Measurements from ENCODE around the gene PLXDC2.

PLXDC2 gene

GRCh38 chr10:19791032-19791431 lies 25.2 kb upstream of the PLXDC2 start:
- no peak for TF ChIP-seq ZNF561 (tag by site-specific recombination; IDR thresholded peaks at IDR 0.05; ENCODE audit: borderline replicate concordance)
- TF ChIP-seq ZNF341 (tag by site-specific recombination; IDR thresholded peaks at IDR 0.05; ENCODE audit: low read depth) = no peak
- no peak for TF ChIP-seq ZNF621 (tag by site-specific recombination; IDR thresholded peaks at IDR 0.05)
- no peaks in the 10 kb centered on the region for H3K9me3 ChIP-seq (ENCODE audit: control insufficient read depth, insufficient read depth, low read depth, low read length)
- CTCF ChIA-PET = interaction anchor here (0.5 to 0.6 kb wide), 2 partner anchors 394 to 660 kb away, joined by 3 read pairs; no protein-coding TSS in a partner anchor
- no peaks in the 10 kb centered on the region for H3K36me3 ChIP-seq (ENCODE audit: control insufficient read depth in 2 of 2, insufficient read depth in 1 of 2, low read length in 2 of 2)
- no peak overlapping the region for H3K27ac ChIP-seq (ENCODE audit: extremely low read depth, low read depth, low read length)
- H3K4me3 ChIP-seq (ENCODE audit: low read depth, low read length) = no peak overlapping the region
- H3K4me1 ChIP-seq (ENCODE audit: control insufficient read depth, insufficient read depth, low read length) = no peaks in the 10 kb centered on the region
- POLR2A ChIA-PET = no interaction called here

GRCh38 chr10:19795684-19796083 lies 20.5 kb upstream of the PLXDC2 start:
- no peak for TF ChIP-seq ZNF202 (tag by site-specific recombination; IDR thresholded peaks at IDR 0.05; ENCODE audit: borderline replicate concordance)
- Histone ChIP-seq H3K9me3 (ENCODE audit: control insufficient read depth, insufficient read depth, low read depth, low read length) (no peaks in the 10 kb centered on the region; the same call in 1 of the 2 replicates), H3K27ac (ENCODE audit: extremely low read depth, low read depth, low read length) (no peak overlapping the region), H3K36me3 (ENCODE audit: control insufficient read depth in 2 of 2, insufficient read depth in 1 of 2, low read length in 2 of 2) (no peaks in the 10 kb centered on the region), H3K4me1 (ENCODE audit: control insufficient read depth, insufficient read depth, low read length) (no peaks in the 10 kb centered on the region), H3K4me3 (ENCODE audit: low read depth, low read length) (no peak overlapping the region)
- ChIA-PET POLR2A (interaction anchor here (0.6 kb wide), 1 partner anchor 15 kb away, joined by 3 read pairs; no protein-coding TSS in a partner anchor), CTCF (interaction anchor here (0.6 kb wide), 1 partner anchor 13 kb away, joined by 4 read pairs; no protein-coding TSS in a partner anchor)

- no peaks in the 10 kb centered on the region for H3K4me1 ChIP-seq (ENCODE audit: control insufficient read depth, insufficient read depth, low read length)
- H3K9me3 ChIP-seq (ENCODE audit: control insufficient read depth, insufficient read depth, low read depth, low read length) = no peaks in the 10 kb centered on the region; the same call in 1 of the 2 replicates
- TF ChIP-seq ZFP37 (tag by site-specific recombination; IDR thresholded peaks at IDR 0.05) (no peak), ZNF580 (tag by site-specific recombination; IDR thresholded peaks at IDR 0.05) (no peak), ZNF843 (tag by site-specific recombination; IDR thresholded peaks at IDR 0.05) (no peak), ZNF16 (tag by site-specific recombination; IDR thresholded peaks at IDR 0.05; ENCODE audit: low read depth) (no peak), KLF9 (tag by site-specific recombination; IDR thresholded peaks at IDR 0.05; ENCODE audit: low read depth) (no peak), ZBTB8A (tag by site-specific recombination; IDR thresholded peaks at IDR 0.05) (no peak), HIC1 (tag by site-specific recombination; IDR thresholded peaks at IDR 0.05) (no peak), KLF7 (tag by site-specific recombination; IDR thresholded peaks at IDR 0.05; ENCODE audit: borderline replicate concordance) (no peak), BCL6B (tag by site-specific recombination; IDR thresholded peaks at IDR 0.05) (no peak), ZNF707 (tag by site-specific recombination; IDR thresholded peaks at IDR 0.05) (no peak), PRDM2 (tag by site-specific recombination; IDR thresholded peaks at IDR 0.05; ENCODE audit: borderline replicate concordance) (no peak), ZBTB11 (tag by site-specific recombination; conservative IDR thresholded peaks at IDR 0.05; ENCODE audit: low read depth) (no peak)
- no peak overlapping the region for H3K27ac ChIP-seq (ENCODE audit: extremely low read depth, low read depth, low read length)
- no peaks in the 10 kb centered on the region for H3K36me3 ChIP-seq (ENCODE audit: control insufficient read depth in 2 of 2, insufficient read depth in 1 of 2, low read length in 2 of 2)
- H3K4me3 ChIP-seq (ENCODE audit: low read depth, low read length) = no peak overlapping the region
- POLR2A ChIA-PET = no interaction called here
- CTCF ChIA-PET = no interaction called here
These were observed 16.1 kb upstream of the PLXDC2 start for GRCh38 chr10:19800161-19800560.
